Inflammatory macrophage (primary cell): Measurements from ENCODE around the gene CASKIN1.
"Not testable (repeated sequence)": the region's sequence is repeated elsewhere in the genome, so short reads cannot be mapped to it uniquely, and the experiment has no call there.

Experiments used
- DNase-seq, 2 donors: peaks; one replicate each; pipeline ENCODE4 v3.0.0-alpha.2; 2020 to 2022

Gene CASKIN1

DNA sequence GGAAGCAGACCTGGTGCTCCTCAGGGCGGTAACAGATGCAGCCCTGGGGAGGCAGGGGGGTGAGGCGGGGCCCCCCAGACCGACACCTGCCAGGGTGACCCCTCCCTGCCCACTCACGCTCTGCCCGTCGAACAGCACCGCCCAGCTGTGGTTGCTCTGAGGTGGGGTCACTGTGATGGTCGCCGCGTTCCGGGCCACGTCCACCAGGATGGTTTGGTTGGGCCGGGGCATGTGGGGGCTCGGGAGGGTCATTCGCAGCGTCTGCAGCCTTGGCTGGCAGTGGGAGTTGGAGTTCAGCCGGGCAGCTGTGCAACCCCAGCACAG lies 13.6 kb upstream of the CASKIN1 start:
- no peak for DNase-seq

DNA sequence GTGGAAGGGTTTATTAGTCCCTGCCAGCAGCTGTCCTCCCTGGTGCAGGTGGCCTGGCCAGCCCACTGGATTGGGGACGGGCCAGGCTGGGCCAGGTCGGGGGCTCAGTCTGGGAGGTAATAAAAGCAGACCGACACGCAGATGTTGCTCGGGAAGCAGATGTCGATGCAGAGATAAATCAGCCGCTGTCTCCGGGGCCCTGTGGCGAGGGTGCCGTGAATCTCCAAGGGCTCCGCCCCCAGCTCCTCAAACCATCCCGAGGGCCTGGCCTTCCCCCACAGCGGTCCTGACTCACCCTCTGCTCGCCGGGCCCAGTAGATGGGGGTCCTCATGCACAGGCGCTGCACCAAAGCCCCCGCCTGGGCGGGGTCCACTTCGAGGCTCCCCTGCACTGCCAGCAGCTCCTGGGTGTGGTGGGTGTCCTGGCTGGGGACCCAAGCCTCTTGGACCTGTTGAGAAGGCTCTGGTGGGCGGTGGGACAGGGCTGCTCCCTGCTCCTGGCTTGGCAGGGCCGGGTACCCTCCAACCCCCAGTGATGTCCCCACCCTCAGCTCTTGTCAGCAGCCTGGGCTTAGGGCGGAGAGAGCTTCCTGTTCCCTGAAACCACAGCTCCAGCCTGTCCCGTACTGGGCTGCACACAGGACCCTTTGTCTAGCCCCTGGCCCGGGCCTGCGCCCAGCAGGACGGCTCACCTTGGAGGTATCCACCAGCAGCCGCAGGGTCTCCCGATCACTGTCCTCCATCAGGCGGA lies 13.0 kb upstream of the CASKIN1 start:
- no peak for DNase-seq

DNA sequence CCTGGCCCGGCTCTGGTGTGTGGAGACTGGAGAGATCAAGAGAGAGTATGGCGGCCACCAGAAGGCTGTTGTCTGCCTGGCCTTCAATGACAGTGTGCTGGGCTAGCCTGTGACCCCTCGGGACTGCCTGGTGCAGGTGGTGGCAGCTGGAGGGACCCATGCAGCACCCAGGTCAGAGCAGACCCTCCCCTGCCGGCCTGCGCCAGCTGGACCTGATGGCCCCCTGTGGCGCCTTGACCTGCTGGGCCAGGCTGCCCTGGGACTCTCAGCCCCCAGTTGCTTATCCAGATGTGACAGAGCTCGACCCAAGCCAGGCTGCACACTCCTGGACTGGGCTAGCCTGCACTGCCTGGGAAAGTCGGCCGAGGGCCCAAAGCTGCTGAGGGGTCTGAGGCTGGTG lies 12.4 kb upstream of the CASKIN1 start:
- DNase-seq = no peak

DNA sequence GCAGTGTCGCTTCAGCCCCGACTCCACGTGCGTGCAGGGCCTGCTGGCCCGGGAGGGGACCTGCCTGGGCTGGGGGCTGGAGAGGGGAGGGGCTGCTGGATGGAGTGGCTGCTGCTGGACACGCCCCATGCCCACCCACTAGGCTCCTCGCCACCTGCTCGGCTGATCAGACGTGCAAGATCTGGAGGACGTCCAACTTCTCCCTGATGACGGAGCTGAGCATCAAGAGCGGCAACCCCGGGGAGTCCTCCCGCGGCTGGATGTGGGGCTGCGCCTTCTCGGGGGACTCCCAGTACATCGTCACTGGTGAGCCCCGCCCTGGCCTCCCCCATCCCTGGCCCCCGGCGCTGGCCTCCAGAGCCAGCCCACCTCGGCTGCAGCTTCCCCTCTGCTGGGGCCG lies 11.9 kb upstream of the CASKIN1 start:
- DNase-seq = no peak

GRCh38 chr16:2207872-2208271 lies 11.5 kb upstream of the CASKIN1 start:
- DNase-seq = no peak

- DNase-seq = peak; percentile 44 to 74
Measured at GRCh38 chr16:2206780-2207433, 10.5 kb upstream of the CASKIN1 start.

DNA sequence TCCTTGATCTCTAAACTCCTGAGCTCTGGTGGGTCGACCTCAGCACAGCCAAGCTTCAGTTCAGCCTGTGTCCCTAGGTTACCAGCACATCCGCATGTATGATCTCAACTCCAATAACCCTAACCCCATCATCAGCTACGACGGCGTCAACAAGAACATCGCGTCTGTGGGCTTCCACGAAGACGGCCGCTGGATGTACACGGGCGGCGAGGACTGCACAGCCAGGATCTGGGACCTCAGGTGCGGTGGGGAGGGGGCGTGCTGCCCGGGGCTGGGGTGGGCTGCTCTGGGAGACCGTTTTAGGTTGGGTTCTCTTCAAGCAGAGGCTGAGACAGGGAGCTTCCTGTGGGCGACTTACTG lies 10.0 kb upstream of the CASKIN1 start:
- no peak for DNase-seq

DNA sequence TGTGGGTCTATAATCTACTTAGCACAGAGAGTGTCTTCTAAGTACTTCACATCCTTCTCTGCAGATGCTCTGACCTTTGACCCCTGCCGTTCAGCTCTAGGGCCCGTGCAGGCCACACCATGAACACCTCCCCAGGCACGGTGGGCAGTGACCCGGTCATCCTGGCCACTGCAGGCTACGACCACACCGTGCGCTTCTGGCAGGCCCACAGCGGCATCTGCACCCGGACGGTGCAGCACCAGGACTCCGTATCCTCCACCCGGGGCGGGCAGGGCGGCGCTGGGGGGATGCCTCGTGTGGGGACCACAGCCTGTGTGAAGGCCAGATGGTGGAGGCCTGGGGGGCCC lies 9.5 kb upstream of the CASKIN1 start:
- DNase-seq = no peak

DNA sequence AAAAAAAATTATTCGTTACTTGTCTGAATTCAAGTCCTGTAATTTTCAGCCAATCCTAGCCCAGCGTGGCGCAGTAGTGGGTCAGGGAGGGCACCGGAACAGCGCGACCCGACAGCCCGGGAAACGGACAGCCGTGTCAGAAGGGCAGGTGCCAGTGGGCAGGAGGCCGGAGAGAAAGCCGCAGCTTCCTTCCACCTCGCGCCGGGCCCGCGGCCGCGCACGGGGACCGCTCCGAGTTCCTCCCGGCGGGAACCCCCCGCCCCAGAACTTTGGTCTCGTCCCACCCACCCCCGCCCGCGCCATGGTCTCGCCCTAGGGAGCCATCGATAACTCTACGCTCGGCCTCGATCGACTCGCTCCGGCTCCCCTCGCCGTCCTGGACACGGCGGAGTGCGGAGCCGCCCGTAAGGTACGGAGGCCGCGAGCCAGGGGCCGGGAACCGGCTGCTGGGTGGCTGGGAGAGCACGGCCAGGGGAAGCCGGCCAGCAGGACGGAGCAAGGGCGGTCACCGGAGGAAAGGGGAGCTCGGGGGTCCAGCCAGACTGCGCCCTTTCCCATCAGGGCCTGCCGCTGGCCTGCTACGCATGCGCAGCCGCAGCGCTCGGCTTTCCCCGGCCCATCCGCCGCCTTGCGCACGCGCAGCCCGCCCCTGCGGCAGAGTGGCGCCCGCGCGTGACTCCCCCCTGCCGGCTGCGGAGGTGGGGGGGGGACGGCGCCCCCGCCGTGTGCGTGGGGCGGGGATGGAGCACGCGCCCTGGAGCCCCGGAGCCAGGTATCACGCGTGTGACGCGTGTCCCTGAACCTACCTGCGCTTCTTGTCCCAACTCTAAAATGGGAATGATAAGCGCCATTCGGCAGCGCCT lies 8.9 kb upstream of the CASKIN1 start, which contains the start of gene MLST8:
TSS of gene MLST8 (plus strand) at position 351 of the 863 bp plus-strand sequence. CDS start 632 bp downstream, outside the sequence.
- peak; percentile 80 to 87 for DNase-seq

- DNase-seq = peak in 1 of 2 donors; percentile 17
Measured at GRCh38 chr16:2204416-2205103, 8.2 kb upstream of the CASKIN1 start.

DNA sequence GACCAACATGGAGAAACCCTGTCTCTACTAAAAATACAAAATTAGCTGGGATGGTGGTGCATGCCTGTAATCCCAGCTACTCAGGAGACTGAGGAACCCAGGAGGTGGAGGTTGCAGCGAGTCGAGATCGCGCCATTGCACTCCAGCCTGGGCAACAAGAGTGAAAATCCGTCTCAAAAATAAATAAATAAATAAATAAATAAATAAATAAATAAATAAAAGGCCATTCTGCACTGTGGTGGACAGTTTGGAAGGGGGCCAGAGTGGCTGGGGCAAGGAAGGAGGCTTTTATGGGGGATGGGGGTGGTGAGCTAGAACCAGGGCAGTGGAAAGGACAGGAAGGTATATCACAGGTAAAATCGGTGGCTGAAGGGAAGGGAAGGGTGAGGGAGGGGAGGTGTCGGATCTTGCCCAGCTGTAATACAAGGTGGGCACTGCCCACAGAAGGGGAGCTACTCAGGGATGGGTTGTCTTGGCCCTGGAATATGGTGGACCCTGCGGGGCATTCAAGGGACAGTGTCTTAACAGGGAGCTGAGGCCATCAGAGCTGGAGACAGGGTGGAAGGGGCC lies 6.8 kb upstream of the CASKIN1 start:
- DNase-seq = not testable (repeated sequence)

GRCh38 chr16:2200313-2200712 lies 3.9 kb upstream of the CASKIN1 start:
- no peak for DNase-seq

GRCh38 chr16:2199621-2200139 lies 3.3 kb upstream of the CASKIN1 start:
- no peak for DNase-seq

- no peak for DNase-seq
Measured at GRCh38 chr16:2199095-2199494, 2.7 kb upstream of the CASKIN1 start.

- no peak for DNase-seq
Measured at GRCh38 chr16:2198283-2198682, 1.9 kb upstream of the CASKIN1 start.

DNA sequence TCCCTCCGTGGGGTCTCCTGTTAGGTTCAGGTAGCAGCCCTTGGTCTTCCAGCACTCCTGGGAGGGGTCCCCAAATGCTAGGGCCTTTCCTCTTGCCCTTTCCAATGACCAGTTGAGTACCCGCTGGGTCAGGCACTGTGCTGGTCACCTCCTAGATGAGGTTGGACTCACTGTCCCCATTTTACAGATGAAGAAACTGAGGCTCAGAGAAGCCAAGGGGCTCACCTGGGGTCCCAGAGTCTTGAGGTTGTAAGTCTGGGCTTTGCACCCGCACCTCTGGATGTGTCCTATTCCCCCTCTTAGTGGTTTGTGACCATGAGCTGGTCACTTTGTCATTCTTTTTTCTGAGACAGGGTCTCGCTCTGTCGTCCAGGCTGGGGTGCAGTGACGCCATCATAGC lies 1.4 kb upstream of the CASKIN1 start:
- DNase-seq = no peak

- DNase-seq = no peak
Measured at GRCh38 chr16:2196981-2197511, 641 bp upstream of the CASKIN1 start.

DNA sequence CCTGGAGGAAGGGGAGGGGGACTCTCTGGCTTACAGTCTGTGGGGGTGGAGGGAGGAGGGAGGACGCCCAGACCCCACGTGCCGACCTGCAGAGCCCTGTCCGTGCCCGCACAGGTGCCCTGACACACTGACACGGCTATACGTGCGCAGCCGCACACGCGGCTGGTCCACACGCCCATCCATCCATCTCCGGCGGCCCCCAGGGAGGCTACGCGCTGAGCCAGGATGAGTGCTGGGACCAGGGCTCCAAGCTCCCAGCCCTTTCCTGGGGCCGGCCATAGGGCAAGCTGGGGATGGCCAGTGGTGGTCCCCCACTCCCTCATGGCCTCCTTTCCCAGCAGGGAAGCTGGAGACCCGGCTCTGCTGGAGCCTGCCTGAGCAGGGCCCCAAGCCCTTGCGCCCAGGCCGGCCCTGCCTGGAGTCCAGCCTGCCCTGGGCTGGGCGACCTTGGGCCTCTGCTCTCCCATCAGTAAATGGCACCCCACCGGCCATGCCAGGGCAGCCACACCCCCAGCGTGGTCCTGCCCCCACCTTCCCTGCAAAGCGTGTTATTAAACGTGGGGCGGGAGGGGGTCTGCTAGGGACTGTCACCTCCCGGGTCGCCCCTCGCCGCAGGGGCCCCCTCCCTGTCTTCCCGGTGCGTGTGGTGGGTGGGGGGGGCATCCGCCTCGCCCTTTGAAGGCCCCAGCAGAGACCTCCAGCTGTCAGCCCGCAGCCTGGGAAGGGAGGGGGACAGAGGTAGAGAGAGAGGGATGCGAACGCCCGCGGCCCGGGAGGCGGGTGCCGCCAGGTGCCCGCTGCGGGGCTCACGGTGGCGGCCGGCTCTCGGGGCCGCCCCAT lies 863 bp downstream of the CASKIN1 start:
- DNase-seq = no peak

DNA sequence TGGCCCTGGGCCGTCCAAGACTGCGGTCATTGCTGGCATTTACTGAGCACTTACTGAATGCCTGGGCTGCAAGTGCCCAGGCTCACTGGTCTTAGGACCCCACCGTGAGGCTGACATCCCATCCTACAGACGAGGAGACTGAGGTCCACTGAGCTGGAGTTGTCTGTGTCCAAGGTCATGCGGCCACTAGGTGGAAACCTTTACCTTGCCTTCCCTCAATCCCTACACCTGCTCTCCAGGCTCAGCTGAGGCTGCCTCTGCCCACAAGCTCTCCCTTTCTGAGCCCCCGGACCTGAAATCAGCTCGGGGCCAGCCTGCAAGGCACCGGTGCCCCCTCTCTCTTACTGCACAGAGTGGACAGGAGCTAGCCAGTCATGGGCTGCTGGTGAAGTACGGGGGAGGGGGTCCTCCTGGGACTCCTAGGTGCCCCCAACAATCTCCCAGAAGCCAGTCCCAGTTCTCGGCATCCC lies 1.5 kb downstream of the CASKIN1 start:
- DNase-seq = peak in 1 of 2 donors; percentile 37

DNA sequence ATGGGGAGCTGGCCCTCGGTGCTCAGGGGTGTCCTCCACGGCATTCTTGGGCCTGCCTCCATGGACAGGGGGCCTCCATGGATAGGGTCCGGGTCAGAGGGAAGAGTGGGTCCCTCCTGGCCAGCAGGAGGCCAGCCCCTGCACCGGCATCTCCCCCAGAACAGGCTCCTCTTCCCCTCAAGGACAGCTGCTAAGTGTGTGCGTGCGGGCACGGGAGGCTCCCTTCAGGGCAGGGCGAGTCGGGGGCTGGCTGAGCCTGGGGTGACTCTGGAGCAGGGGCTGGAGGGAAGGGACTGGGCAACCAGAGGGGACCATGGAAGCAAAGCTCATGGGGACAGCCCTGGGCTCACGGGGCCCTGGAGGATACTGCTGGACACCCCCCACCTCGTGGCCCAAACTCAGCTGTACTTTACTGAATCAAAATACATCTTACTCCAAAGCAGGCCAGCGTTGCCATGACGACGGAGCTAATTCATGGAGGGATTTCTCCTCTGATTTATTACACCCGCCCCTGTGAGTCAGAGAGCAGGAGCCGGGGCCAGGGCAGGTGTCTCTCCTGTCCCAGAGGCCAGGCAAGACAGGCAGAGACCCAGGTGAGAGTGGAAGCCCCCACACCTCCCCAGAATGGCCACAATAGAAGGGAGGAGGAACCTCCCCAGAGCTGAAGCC lies 2.1 kb downstream of the CASKIN1 start:
- DNase-seq = no peak

GRCh38 chr16:2191446-2191706 lies 5.0 kb downstream of the CASKIN1 start:
- DNase-seq = no peak
